ENCODE measurements around the gene ASCL5.

GRCh38 chr1:201131398-201131797, 4.4 kb upstream of the ASCL5 start:
- no peak for TF ChIP-seq CTCF (optimal IDR thresholded peaks at IDR 0.05 in 1 of 3, IDR thresholded peaks at IDR 0.05 in 1 of 3, conservative IDR thresholded peaks at IDR 0.05 in 1 of 3; ENCODE audit: extremely low read depth in 1 of 3, insufficient read depth in 2 of 3, low read length in 3 of 3)
- no peak for TF ChIP-seq EZH2 (IDR thresholded peaks at IDR 0.05; ENCODE audit: low read length)
